GM18526 (cell line): ENCODE results near the gene BTN3A1.

Source experiments
- POLR2A ChIP-seq: IDR thresholded peaks from 3 replicates; pipeline ENCODE4 v1.6.1; 2011; ENCODE audit not compliant: insufficient read length; ENCODE audit errors: extremely low read depth

BTN3A1 gene

DNA sequence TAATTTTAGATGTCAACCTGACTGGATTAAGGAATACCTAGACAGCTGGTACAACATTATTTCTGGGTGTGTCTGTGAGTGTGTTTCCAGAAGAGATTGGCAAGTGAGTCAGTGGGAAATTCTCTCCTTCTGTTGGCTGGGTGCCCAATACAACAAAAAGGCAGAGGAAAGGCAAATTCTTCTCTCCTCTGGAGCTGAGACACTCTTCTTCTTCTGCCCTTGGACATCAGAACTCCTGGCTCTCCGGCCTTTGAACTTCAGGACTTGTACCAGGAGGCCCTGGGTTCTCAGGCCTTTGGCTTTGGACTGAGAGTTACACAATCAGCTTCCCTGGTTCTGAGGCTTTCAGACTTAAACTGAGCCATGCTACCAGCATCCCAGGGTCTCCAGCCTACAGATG lies 7.8 kb upstream of the BTN3A1 start:
- no peak for TF ChIP-seq POLR2A

GRCh38 chr6:26398555-26398954 lies 3.5 kb upstream of the BTN3A1 start:
- TF ChIP-seq POLR2A, result no peak

- TF ChIP-seq POLR2A, result no peak
These were observed 1.4 kb upstream of the BTN3A1 start for GRCh38 chr6:26400626-26401025.

GRCh38 chr6:26401389-26401986 lies 587 bp upstream of the BTN3A1 start:
- no peak for TF ChIP-seq POLR2A

DNA sequence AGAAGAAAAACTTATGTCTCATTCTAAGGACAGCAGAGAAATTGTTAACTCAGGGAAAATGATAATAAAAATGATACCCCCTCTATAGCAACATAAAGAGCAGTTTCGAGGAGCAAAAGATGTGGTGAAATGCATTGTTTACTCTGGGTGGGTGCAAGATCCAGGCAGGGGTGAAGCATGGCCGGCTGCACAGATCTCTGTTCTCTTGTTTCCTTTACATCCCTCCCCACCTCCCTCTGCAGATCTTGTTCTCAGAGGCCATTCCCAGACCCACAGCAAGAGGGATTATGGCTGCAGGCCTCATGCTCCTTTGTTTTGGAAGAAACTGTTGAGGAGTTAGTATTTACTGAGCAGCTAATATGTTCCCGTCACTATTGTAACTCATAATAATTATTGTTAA lies 1.8 kb downstream of the BTN3A1 start:
- no peak for TF ChIP-seq POLR2A

GRCh38 chr6:26404546-26404945 lies 2.5 kb downstream of the BTN3A1 start:
- TF ChIP-seq POLR2A, result no peak

DNA sequence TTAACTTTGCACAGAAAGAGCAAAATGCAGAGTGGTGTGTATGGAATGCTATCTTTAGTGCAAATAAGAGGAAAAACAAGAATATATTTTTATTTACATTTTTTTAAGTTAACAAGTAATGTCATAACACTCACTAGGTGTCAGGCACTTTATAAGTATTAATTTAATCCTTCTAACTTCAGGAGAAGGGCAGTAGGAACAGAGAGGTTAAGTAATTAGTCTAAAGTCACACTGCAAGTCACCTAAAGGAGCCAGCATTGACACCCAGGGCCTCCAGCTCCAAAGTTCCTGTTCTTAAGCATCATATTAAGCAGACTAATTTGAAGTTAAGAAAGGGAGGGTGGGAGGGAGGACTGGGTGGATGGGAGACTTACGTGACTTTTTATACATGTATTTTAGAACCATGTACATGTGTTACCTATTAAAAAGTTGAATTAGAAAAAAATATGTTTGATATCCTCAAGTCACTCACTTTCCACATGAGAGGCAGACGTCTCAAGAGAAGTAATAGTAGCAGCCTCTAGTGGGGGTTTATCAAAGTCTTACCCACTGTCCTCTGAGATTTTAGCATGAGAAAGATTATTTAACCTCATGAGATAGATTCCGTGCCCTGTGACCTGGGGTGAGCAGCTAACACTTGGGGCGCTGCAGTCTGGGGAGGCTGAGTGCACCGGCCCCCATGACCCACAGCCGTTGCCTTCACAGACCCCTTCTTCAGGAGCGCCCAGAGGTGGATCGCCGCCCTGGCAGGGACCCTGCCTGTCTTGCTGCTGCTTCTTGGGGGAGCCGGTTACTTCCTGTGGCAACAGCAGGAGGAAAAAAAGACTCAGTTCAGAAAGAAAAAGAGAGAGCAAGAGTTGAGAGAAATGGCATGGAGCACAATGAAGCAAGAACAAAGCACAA lies 7.0 kb downstream of the BTN3A1 start:
- TF ChIP-seq POLR2A, result no peak

DNA sequence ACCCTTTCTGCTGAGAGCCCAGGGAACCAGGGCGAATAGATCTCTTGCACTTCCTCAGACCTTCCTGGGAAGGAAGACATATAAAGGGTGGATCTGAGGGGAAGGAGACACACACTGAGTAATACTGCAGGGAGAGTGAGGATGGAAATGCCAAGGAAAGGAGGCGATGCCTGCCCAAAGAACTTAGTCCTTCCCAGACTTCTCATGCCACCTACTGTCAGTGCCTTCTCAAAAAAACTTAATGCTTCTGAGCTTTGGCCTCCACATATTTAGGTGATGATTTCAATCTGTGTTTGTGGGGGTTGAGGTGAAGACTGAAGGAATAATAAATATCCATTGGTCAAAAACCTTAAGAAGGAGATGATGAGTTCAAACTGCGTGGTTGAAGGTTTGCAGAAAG lies 9.7 kb downstream of the BTN3A1 start:
- no peak for TF ChIP-seq POLR2A

- TF ChIP-seq POLR2A, result no peak
These were observed 10.2 kb downstream of the BTN3A1 start for GRCh38 chr6:26412228-26412627.

DNA sequence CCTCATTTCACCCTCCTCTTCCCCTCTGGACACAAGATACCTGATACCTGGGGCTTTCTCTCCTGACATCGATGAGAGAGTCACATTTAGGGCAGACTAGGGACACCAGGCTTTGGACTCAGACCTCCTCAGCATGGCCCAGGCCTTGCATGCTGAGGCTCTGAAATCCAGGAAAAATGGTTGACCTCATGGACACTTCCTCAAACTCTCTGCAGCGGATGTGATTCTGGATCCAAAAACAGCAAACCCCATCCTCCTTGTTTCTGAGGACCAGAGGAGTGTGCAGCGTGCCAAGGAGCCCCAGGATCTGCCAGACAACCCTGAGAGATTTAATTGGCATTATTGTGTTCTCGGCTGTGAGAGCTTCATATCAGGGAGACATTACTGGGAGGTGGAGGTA lies 10.9 kb downstream of the BTN3A1 start:
- TF ChIP-seq POLR2A, result no peak

DNA sequence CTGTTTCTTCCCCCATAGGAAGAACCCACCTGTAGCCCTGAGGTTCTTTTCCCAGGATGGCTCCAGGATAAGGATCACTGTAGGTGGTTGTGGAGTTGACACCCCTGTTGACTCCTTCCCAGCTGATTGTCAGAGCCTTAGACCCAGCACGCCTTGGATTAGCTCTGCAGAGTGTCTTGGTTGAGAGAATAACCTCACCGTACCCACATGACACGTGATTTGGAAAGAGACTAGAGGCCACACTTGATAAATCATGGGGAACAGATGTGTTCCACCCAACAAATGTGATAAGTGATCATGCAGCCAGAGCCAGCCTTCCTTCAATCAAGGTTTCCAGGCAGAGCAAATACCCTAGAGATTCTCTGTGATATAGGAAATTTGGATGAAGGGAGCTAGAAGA lies 12.2 kb downstream of the BTN3A1 start:
- TF ChIP-seq POLR2A, result no peak

GRCh38 chr6:26415036-26415614 lies 13.1 kb downstream of the BTN3A1 start:
- TF ChIP-seq POLR2A, result no peak

- no peak for TF ChIP-seq POLR2A
These were observed 13.7 kb downstream of the BTN3A1 start for GRCh38 chr6:26415791-26416190.

DNA sequence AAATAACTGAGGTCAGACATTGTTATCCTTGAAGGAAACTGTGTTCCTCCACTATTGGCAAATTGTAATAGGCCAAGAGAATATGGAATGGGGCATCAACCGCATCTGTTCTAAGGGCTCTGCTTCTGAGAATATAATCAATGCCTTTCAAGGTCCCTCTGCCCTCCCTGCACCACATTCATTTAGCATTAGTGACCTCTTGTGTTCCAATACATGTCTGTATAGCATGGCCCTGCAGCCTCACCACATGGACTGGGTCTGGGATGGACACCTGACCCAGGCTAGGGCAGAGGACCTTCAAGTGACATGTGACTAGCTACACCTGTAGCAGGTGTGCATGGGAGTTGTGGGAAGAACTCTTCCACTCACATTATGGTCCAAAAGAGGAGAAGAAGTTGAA lies 14.2 kb downstream of the BTN3A1 start:
- no peak for TF ChIP-seq POLR2A

GRCh38 chr6:26420688-26421171 lies 18.7 kb downstream of the BTN3A1 start:
- TF ChIP-seq POLR2A, result no peak
